PC-3 (cell line): ENCODE data around the gene TMUB2.

Experiments
- EZH2 ChIP-seq: fragments of 300-600 bp; sonication (generic); IDR thresholded peaks from one replicate; pipeline ENCODE4 v1.6.1; 2017; ENCODE audit warnings: antibody characterized with exemption, mild to moderate bottlenecking, low read length; ENCODE audit not compliant: unreplicated experiment
- EZH2phosphoT487 ChIP-seq: fragments of 300-600 bp; sonication (generic); IDR thresholded peaks from 2 replicates; pipeline ENCODE4 v1.6.1; 2018; ENCODE audit warnings: mild to moderate bottlenecking, antibody characterized with exemption, low read length, borderline replicate concordance
- TF ChIP-seq, protein P1 (sequence below): fragments of 300-600 bp; sonication (generic); conservative IDR thresholded peaks from 2 replicates; pipeline ENCODE4 v1.5.1; 2017; ENCODE audit warnings: antibody characterized with exemption, low read depth, mild to moderate bottlenecking, low read length

GRCh38 chr17:44174427-44174826, 12.3 kb upstream of the TMUB2 start:
- TF ChIP-seq, protein P1, sequence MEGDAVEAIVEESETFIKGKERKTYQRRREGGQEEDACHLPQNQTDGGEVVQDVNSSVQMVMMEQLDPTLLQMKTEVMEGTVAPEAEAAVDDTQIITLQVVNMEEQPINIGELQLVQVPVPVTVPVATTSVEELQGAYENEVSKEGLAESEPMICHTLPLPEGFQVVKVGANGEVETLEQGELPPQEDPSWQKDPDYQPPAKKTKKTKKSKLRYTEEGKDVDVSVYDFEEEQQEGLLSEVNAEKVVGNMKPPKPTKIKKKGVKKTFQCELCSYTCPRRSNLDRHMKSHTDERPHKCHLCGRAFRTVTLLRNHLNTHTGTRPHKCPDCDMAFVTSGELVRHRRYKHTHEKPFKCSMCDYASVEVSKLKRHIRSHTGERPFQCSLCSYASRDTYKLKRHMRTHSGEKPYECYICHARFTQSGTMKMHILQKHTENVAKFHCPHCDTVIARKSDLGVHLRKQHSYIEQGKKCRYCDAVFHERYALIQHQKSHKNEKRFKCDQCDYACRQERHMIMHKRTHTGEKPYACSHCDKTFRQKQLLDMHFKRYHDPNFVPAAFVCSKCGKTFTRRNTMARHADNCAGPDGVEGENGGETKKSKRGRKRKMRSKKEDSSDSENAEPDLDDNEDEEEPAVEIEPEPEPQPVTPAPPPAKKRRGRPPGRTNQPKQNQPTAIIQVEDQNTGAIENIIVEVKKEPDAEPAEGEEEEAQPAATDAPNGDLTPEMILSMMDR: no peak
- no peak for TF ChIP-seq EZH2phosphoT487
- no peak for TF ChIP-seq EZH2
